ENCODE results near the gene RIMS3.
A peak's percentile ranks its signal among the peaks of the same experiment; 100 is the strongest.
"Not testable (repeated sequence)": the region's sequence is repeated elsewhere in the genome, so short reads cannot be mapped to it uniquely, and the experiment has no call there.

RIMS3 gene

GRCh38 chr1:40630488-40631223 lies 34.8 kb downstream of the RIMS3 start:
- no peak overlapping the region for H2BK12ac ChIP-seq (ENCODE audit: low read length)
- H2AK5ac ChIP-seq (ENCODE audit: low read depth, low read length), result no peak overlapping the region
- H3K4me2 ChIP-seq (ENCODE audit: insufficient read depth, low read length, poor library complexity, severe bottlenecking), result no peak overlapping the region
- H3K36me3 ChIP-seq (replicated peaks in 1 of 2; ENCODE audit: control insufficient read depth in 2 of 2, insufficient read depth in 2 of 2, low read length in 2 of 2), result no peaks in the 10 kb centered on the region
- no peak overlapping the region for H3K4me3 ChIP-seq (ENCODE audit: low read length in 2 of 2)
- no peak overlapping the region for H3K14ac ChIP-seq (ENCODE audit: low read length)
- no peak overlapping the region for H3K4ac ChIP-seq (ENCODE audit: low read length)
- H2AFZ ChIP-seq (ENCODE audit: low read length), result no peak overlapping the region
- WGBS, 2 donors (ENCODE audit: extremely low coverage in 2 of 2, insufficient read length in 2 of 2, insufficient replicate concordance in 1 of 2), result no CpG with 5 or more reads among the region's 7 CpGs
- DNase-seq (ENCODE audit: low spot score), result peak; percentile 42
- no peak overlapping the region for H4K91ac ChIP-seq (ENCODE audit: low read depth, low read length, poor library complexity)
- H3K9me3 ChIP-seq (replicated peaks in 1 of 2; ENCODE audit: control insufficient read depth in 2 of 2, insufficient read depth in 1 of 2, low read depth in 1 of 2, low read length in 2 of 2), result no peaks in the 10 kb centered on the region
- no peak overlapping the region for H3K9ac ChIP-seq (ENCODE audit: low read depth, low read length, poor library complexity)
- H3K27ac ChIP-seq (replicated peaks; ENCODE audit: low read length), result no peak overlapping the region
- H4K8ac ChIP-seq (ENCODE audit: low read depth, low read length), result no peak overlapping the region
- no peaks in the 10 kb centered on the region for H3K79me1 ChIP-seq (ENCODE audit: low read depth, low read length)
- H3K4me1 ChIP-seq (ENCODE audit: control insufficient read depth in 2 of 2, insufficient read depth in 1 of 2, low read depth in 1 of 2, low read length in 2 of 2), result peaks cover 1 to 2% of the 10 kb centered on the region in 2 donors
- H3K23ac ChIP-seq (ENCODE audit: low read depth, low read length, poor library complexity), result no peak overlapping the region
- H2BK5ac ChIP-seq (ENCODE audit: low read length), result no peak overlapping the region
- H3K27me3 ChIP-seq (ENCODE audit: control insufficient read depth in 3 of 3, insufficient read depth in 3 of 3, low read depth in 1 of 3, low read length in 3 of 3), result no peaks in the 10 kb centered on the region
- H2BK15ac ChIP-seq (ENCODE audit: low read length), result no peak overlapping the region
- H2BK120ac ChIP-seq (ENCODE audit: low read depth, low read length), result no peak overlapping the region
- no peak overlapping the region for H3K18ac ChIP-seq (ENCODE audit: low read length)

GRCh38 chr1:40629546-40629945 lies 35.9 kb downstream of the RIMS3 start:
- not testable (repeated sequence) for H4K91ac ChIP-seq (ENCODE audit: low read depth, low read length, poor library complexity); H3K14ac ChIP-seq (ENCODE audit: low read length); H3K27me3 ChIP-seq (ENCODE audit: control insufficient read depth in 3 of 3, insufficient read depth in 3 of 3, low read depth in 1 of 3, low read length in 3 of 3); H3K18ac ChIP-seq (ENCODE audit: low read length); H3K9me3 ChIP-seq (replicated peaks in 1 of 2; ENCODE audit: control insufficient read depth in 2 of 2, insufficient read depth in 1 of 2, low read depth in 1 of 2, low read length in 2 of 2); DNase-seq (ENCODE audit: low spot score); H3K9ac ChIP-seq (ENCODE audit: low read depth, low read length, poor library complexity); H2BK5ac ChIP-seq (ENCODE audit: low read length); H3K23ac ChIP-seq (ENCODE audit: low read depth, low read length, poor library complexity); H3K27ac ChIP-seq (replicated peaks; ENCODE audit: low read length); H3K4me2 ChIP-seq (ENCODE audit: insufficient read depth, low read length, poor library complexity, severe bottlenecking); H4K8ac ChIP-seq (ENCODE audit: low read depth, low read length); H2AK5ac ChIP-seq (ENCODE audit: low read depth, low read length); H3K4me3 ChIP-seq (ENCODE audit: low read length in 2 of 2); H2BK15ac ChIP-seq (ENCODE audit: low read length); H3K4ac ChIP-seq (ENCODE audit: low read length); H3K36me3 ChIP-seq (replicated peaks in 1 of 2; ENCODE audit: control insufficient read depth in 2 of 2, insufficient read depth in 2 of 2, low read length in 2 of 2); H3K79me1 ChIP-seq (ENCODE audit: low read depth, low read length); H2BK12ac ChIP-seq (ENCODE audit: low read length); H2AFZ ChIP-seq (ENCODE audit: low read length); H2BK120ac ChIP-seq (ENCODE audit: low read depth, low read length); H3K4me1 ChIP-seq (ENCODE audit: control insufficient read depth in 2 of 2, insufficient read depth in 1 of 2, low read depth in 1 of 2, low read length in 2 of 2)
- WGBS, 2 donors (ENCODE audit: extremely low coverage in 2 of 2, insufficient read length in 2 of 2, insufficient replicate concordance in 1 of 2), result no CpG with 5 or more reads among the region's 4 CpGs

- no peaks in the 10 kb centered on the region for H3K79me1 ChIP-seq (ENCODE audit: low read depth, low read length)
- H2BK120ac ChIP-seq (ENCODE audit: low read depth, low read length), result no peak overlapping the region
- H3K27ac ChIP-seq (replicated peaks; ENCODE audit: low read length), result no peak overlapping the region
- H2AK5ac ChIP-seq (ENCODE audit: low read depth, low read length), result no peak overlapping the region
- H3K9me3 ChIP-seq (replicated peaks in 1 of 2; ENCODE audit: control insufficient read depth in 2 of 2, insufficient read depth in 1 of 2, low read depth in 1 of 2, low read length in 2 of 2), result no peaks in the 10 kb centered on the region
- no peak overlapping the region for H2BK5ac ChIP-seq (ENCODE audit: low read length)
- no peak overlapping the region for H3K9ac ChIP-seq (ENCODE audit: low read depth, low read length, poor library complexity)
- H3K4me3 ChIP-seq (ENCODE audit: low read length in 2 of 2), result no peak overlapping the region
- H3K14ac ChIP-seq (ENCODE audit: low read length), result no peak overlapping the region
- H2BK15ac ChIP-seq (ENCODE audit: low read length), result no peak overlapping the region
- H3K4me1 ChIP-seq (ENCODE audit: control insufficient read depth in 2 of 2, insufficient read depth in 1 of 2, low read depth in 1 of 2, low read length in 2 of 2), result peaks cover 1 to 2% of the 10 kb centered on the region in 2 donors
- H2AFZ ChIP-seq (ENCODE audit: low read length), result no peak overlapping the region
- H4K8ac ChIP-seq (ENCODE audit: low read depth, low read length), result no peak overlapping the region
- DNase-seq (ENCODE audit: low spot score), result no peak
- H3K18ac ChIP-seq (ENCODE audit: low read length), result no peak overlapping the region
- H3K4me2 ChIP-seq (ENCODE audit: insufficient read depth, low read length, poor library complexity, severe bottlenecking), result no peak overlapping the region
- H3K4ac ChIP-seq (ENCODE audit: low read length), result no peak overlapping the region
- no CpG with 5 or more reads among the region's 2 CpGs for WGBS, 2 donors (ENCODE audit: extremely low coverage in 2 of 2, insufficient read length in 2 of 2, insufficient replicate concordance in 1 of 2)
- no peaks in the 10 kb centered on the region for H3K36me3 ChIP-seq (replicated peaks in 1 of 2; ENCODE audit: control insufficient read depth in 2 of 2, insufficient read depth in 2 of 2, low read length in 2 of 2)
- H3K27me3 ChIP-seq (ENCODE audit: control insufficient read depth in 3 of 3, insufficient read depth in 3 of 3, low read depth in 1 of 3, low read length in 3 of 3), result no peaks in the 10 kb centered on the region
- H2BK12ac ChIP-seq (ENCODE audit: low read length), result no peak overlapping the region
- H3K23ac ChIP-seq (ENCODE audit: low read depth, low read length, poor library complexity), result no peak overlapping the region
- no peak overlapping the region for H4K91ac ChIP-seq (ENCODE audit: low read depth, low read length, poor library complexity)
Measured at GRCh38 chr1:40628903-40629292, 36.6 kb downstream of the RIMS3 start.

GRCh38 chr1:40627987-40628902 lies 37.2 kb downstream of the RIMS3 start:
- Histone ChIP-seq H3K4ac (ENCODE audit: low read length) (no peak overlapping the region), H3K9ac (ENCODE audit: low read depth, low read length, poor library complexity) (no peak overlapping the region)

More at GRCh38 chr1:40627987-40628902, 37.2 kb downstream of the RIMS3 start:
- Histone ChIP-seq H2BK12ac (ENCODE audit: low read length) (no peak overlapping the region), H3K27ac (replicated peaks; ENCODE audit: low read length) (no peak overlapping the region), H3K4me3 (ENCODE audit: low read length in 2 of 2) (no peak overlapping the region), H4K91ac (ENCODE audit: low read depth, low read length, poor library complexity) (no peak overlapping the region), H2BK5ac (ENCODE audit: low read length) (no peak overlapping the region), H3K18ac (ENCODE audit: low read length) (no peak overlapping the region), H3K36me3 (replicated peaks in 1 of 2; ENCODE audit: control insufficient read depth in 2 of 2, insufficient read depth in 2 of 2, low read length in 2 of 2) (no peaks in the 10 kb centered on the region), H3K4me1 (ENCODE audit: control insufficient read depth in 2 of 2, insufficient read depth in 1 of 2, low read depth in 1 of 2, low read length in 2 of 2) (peaks cover 1 to 2% of the 10 kb centered on the region in 2 donors), H3K79me1 (ENCODE audit: low read depth, low read length) (no peaks in the 10 kb centered on the region), H3K14ac (ENCODE audit: low read length) (no peak overlapping the region), H2AK5ac (ENCODE audit: low read depth, low read length) (no peak overlapping the region), H2BK15ac (ENCODE audit: low read length) (no peak overlapping the region), H3K23ac (ENCODE audit: low read depth, low read length, poor library complexity) (no peak overlapping the region), H3K9me3 (replicated peaks in 1 of 2; ENCODE audit: control insufficient read depth in 2 of 2, insufficient read depth in 1 of 2, low read depth in 1 of 2, low read length in 2 of 2) (no peaks in the 10 kb centered on the region), H4K8ac (ENCODE audit: low read depth, low read length) (no peak overlapping the region), H2AFZ (ENCODE audit: low read length) (no peak overlapping the region), H3K27me3 (ENCODE audit: control insufficient read depth in 3 of 3, insufficient read depth in 3 of 3, low read depth in 1 of 3, low read length in 3 of 3) (no peaks in the 10 kb centered on the region), H3K4me2 (ENCODE audit: insufficient read depth, low read length, poor library complexity, severe bottlenecking) (no peak overlapping the region), H2BK120ac (ENCODE audit: low read depth, low read length) (no peak overlapping the region)
- WGBS, 2 donors (ENCODE audit: extremely low coverage in 2 of 2, insufficient read length in 2 of 2, insufficient replicate concordance in 1 of 2), result no CpG with 5 or more reads among the region's 9 CpGs
- no peak for DNase-seq (ENCODE audit: low spot score)

Measured in neuronal stem cell (in vitro differentiated cells).